HG02798 (cell line): ENCODE results near the gene IRF3.

Experiments used
- ATAC-seq: cut with Tn5 transposase; IDR thresholded peaks from one replicate; pipeline ENCODE4 v1.9.1; 2021; ENCODE audit warnings: mild to moderate bottlenecking; ENCODE audit not compliant: unreplicated experiment, poor library complexity

IRF3 gene

GRCh38 chr19:49672131-49672919 lies 6.7 kb upstream of the IRF3 start:
- no peak for ATAC-seq

GRCh38 chr19:49669516-49669915 lies 3.9 kb upstream of the IRF3 start:
- no peak for ATAC-seq

- ATAC-seq, result no peak
These were observed 1.8 kb upstream of the IRF3 start for GRCh38 chr19:49667473-49667872.

GRCh38 chr19:49666120-49666444 lies 425 bp upstream of the IRF3 start:
- no peak for ATAC-seq

GRCh38 chr19:49665036-49665350 lies 664 bp downstream of the IRF3 start:
- ATAC-seq, result no peak

GRCh38 chr19:49664171-49665035 lies 1.3 kb downstream of the IRF3 start:
- ATAC-seq, result peak; percentile 48

GRCh38 chr19:49663224-49663623 lies 2.4 kb downstream of the IRF3 start:
- ATAC-seq, result no peak

- ATAC-seq, result no peak
These were observed 3.6 kb downstream of the IRF3 start for GRCh38 chr19:49662011-49662410.

- ATAC-seq, result no peak
These were observed 5.2 kb downstream of the IRF3 start for GRCh38 chr19:49660338-49660961.

- ATAC-seq, result no peak
These were observed 6.9 kb downstream of the IRF3 start for GRCh38 chr19:49658566-49659442.

- ATAC-seq, result no peak
These were observed 7.5 kb downstream of the IRF3 start for GRCh38 chr19:49658139-49658517.

- no peak for ATAC-seq
These were observed 8.0 kb downstream of the IRF3 start for GRCh38 chr19:49657493-49658138.

GRCh38 chr19:49656456-49657109 lies 9.1 kb downstream of the IRF3 start:
- no peak for ATAC-seq

- ATAC-seq, result no peak
These were observed 9.8 kb downstream of the IRF3 start for GRCh38 chr19:49655570-49656455.

- no peak for ATAC-seq
These were observed 11.1 kb downstream of the IRF3 start for GRCh38 chr19:49654581-49654980.

GRCh38 chr19:49653466-49653806 lies 12.2 kb downstream of the IRF3 start:
- ATAC-seq, result no peak

- ATAC-seq, result no peak
These were observed 12.8 kb downstream of the IRF3 start for GRCh38 chr19:49652551-49653465.
